H1 (cell line): ENCODE results near the gene BBS5. TPM values are rescaled to one million over a fixed set of nuclear protein-coding genes. Genes with fewer than 3 reads are reported as not detected.

ENCODE experiments used
- CTCF ChIA-PET: fragments of 300-600 bp; sonication (Branson Sonifier 250); formaldehyde crosslinking; loops from one replicate; lab custom pipeline; 2021; ENCODE audit not compliant: partially characterized antibody; lab: Charles Lee
- POLR2A ChIA-PET: fragments of 300-600 bp; sonication (Branson Sonifier 250); formaldehyde crosslinking; loops from one replicate; lab custom pipeline; 2021; ENCODE audit warnings: inconsistent platforms; ENCODE audit not compliant: partially characterized antibody; lab: Charles Lee
- DNase-seq, 2 experiments: peaks; one replicate each; pipeline versions ENCODE4 v3.0.0 to v3.0.0-alpha.2; 2010 to 2022; ENCODE audit warnings: low spot score in 2 of 2, low read depth in 1 of 2, mixed read lengths in 1 of 2
- FAIRE-seq: peaks from 2 replicates; lab custom pipeline; 2011; peaks lifted over from hg19 to GRCh38; lab: Jason Lieb, UNC
- H2AFZ ChIP-seq: 2 replicates; pipeline ENCODE4 v1.8.1; 2012; ENCODE audit warnings: low read length, inconsistent platforms
- H2AK5ac ChIP-seq: 2 replicates; pipeline ENCODE4 v1.6.1; 2013; ENCODE audit warnings: low read depth, low read length
- H2BK120ac ChIP-seq: replicated peaks from 2 replicates; pipeline ENCODE3; 2013; ENCODE audit warnings: low read depth, low read length, inconsistent platforms
- H2BK12ac ChIP-seq: 2 replicates; pipeline ENCODE4 v1.6.1; 2013; ENCODE audit warnings: low read depth, low read length
- H2BK15ac ChIP-seq: 2 replicates; pipeline ENCODE4 v1.6.1; 2013; ENCODE audit warnings: low read length
- H2BK20ac ChIP-seq: 2 replicates; pipeline ENCODE4 v1.6.1; 2013; ENCODE audit warnings: low read length
- H2BK5ac ChIP-seq: 2 replicates; pipeline ENCODE4 v1.6.1; 2013; ENCODE audit warnings: low read depth, low read length
- H3K14ac ChIP-seq: 2 replicates; pipeline ENCODE4 v1.6.1; 2013; ENCODE audit warnings: inconsistent platforms; ENCODE audit not compliant: insufficient read length
- H3K18ac ChIP-seq: 2 replicates; pipeline ENCODE4 v1.6.1; 2013; ENCODE audit warnings: low read length; ENCODE audit errors: extremely low read depth
- H3K23ac ChIP-seq: 2 replicates; pipeline ENCODE4 v1.6.1; 2013; ENCODE audit warnings: inconsistent platforms; ENCODE audit not compliant: insufficient read length
- H3K23me2 ChIP-seq: 2 replicates; pipeline ENCODE4 v1.6.1; 2013; ENCODE audit warnings: low read depth, low read length
- H3K27ac ChIP-seq: 2 replicates; pipeline ENCODE4 v1.6.1; 2011; ENCODE audit warnings: low read depth, low read length, inconsistent platforms
- H3K27me3 ChIP-seq, 4 experiments: replicated peaks in 1 of 4; 1 replicate in 1 of 4; 2 replicates in 3 of 4; pipeline versions ENCODE4 v1.6.1 to v1.8.1; 2011 to 2013; ENCODE audit warnings: low read length in 3 of 4, mild to moderate bottlenecking in 3 of 4, inconsistent platforms in 2 of 4, mixed read lengths in 2 of 4, moderate library complexity in 1 of 4; ENCODE audit not compliant: control insufficient read depth in 3 of 4, insufficient read depth in 3 of 4; ENCODE audit errors: extremely low read depth in 1 of 4
- H3K36me3 ChIP-seq, 4 experiments: 2 replicates each; pipeline versions ENCODE4 v1.6.1 to v1.8.1; 2011 to 2013; ENCODE audit warnings: mild to moderate bottlenecking in 4 of 4, low read length in 3 of 4, moderate library complexity in 2 of 4, control low read depth in 1 of 4, inconsistent platforms in 1 of 4; ENCODE audit not compliant: insufficient read depth in 4 of 4, control insufficient read depth in 2 of 4
- H3K4ac ChIP-seq: replicated peaks from 2 replicates; pipeline ENCODE3; 2013; ENCODE audit warnings: low read length, low read depth, mixed read lengths, inconsistent platforms; ENCODE audit not compliant: insufficient read length
- H3K4me1 ChIP-seq, 4 experiments: replicated peaks in 1 of 4; 1 replicate in 1 of 4; 2 replicates in 3 of 4; pipeline versions ENCODE4 v1.6.1 to v1.8.1; 2011 to 2013; ENCODE audit warnings: low read length in 3 of 4, inconsistent platforms in 2 of 4, mixed read lengths in 1 of 4; ENCODE audit not compliant: insufficient read depth in 4 of 4, control insufficient read depth in 3 of 4
- H3K4me2 ChIP-seq, 2 experiments: 2 replicates each; pipeline versions ENCODE4 v1.6.1 to v1.8.1; 2011 to 2013; ENCODE audit warnings: low read depth in 2 of 2, low read length in 2 of 2, control low read depth in 1 of 2, inconsistent platforms in 1 of 2, mild to moderate bottlenecking in 1 of 2; ENCODE audit not compliant: insufficient read depth in 1 of 2
- H3K4me3 ChIP-seq, 4 experiments: fragments of 200-600, 300-600 bp in 1 of 4; sonication (generic), shearing (Covaris generic), sonication (Bioruptor Twin) in 1 of 4; 2 replicates each; pipeline versions ENCODE4 v1.5.1 to v1.8.1; 2011 to 2016; ENCODE audit warnings: low read length in 4 of 4, low read depth in 3 of 4, control low read depth in 2 of 4, inconsistent platforms in 2 of 4, mild to moderate bottlenecking in 2 of 4, mixed read lengths in 1 of 4, moderate library complexity in 1 of 4; ENCODE audit not compliant: insufficient read depth in 2 of 4; ENCODE audit errors: extremely low read depth in 1 of 4
- H3K56ac ChIP-seq: replicated peaks from 2 replicates; pipeline ENCODE3; 2013; ENCODE audit warnings: low read depth, mild to moderate bottlenecking, mixed read lengths, low read length, inconsistent platforms; ENCODE audit not compliant: insufficient read length
- H3K79me1 ChIP-seq: 2 replicates; pipeline ENCODE4 v1.6.1; 2013; ENCODE audit warnings: low read depth, low read length, control low read depth
- H3K79me2 ChIP-seq, 2 experiments: 2 replicates each; pipeline versions ENCODE4 v1.6.1 to v1.8.1; 2012 to 2013; ENCODE audit warnings: low read length in 2 of 2, mild to moderate bottlenecking in 2 of 2, inconsistent platforms in 1 of 2; ENCODE audit not compliant: insufficient read depth in 2 of 2, control insufficient read depth in 1 of 2
- H3K9ac ChIP-seq, 4 experiments: replicated peaks in 1 of 4; 1 replicate in 1 of 4; 2 replicates in 3 of 4; pipeline versions ENCODE4 v1.6.1 to v1.8.1; 2011 to 2013; ENCODE audit warnings: low read depth in 3 of 4, low read length in 3 of 4, control low read depth in 2 of 4, mild to moderate bottlenecking in 2 of 4, moderate library complexity in 2 of 4, inconsistent platforms in 1 of 4; ENCODE audit errors: extremely low read depth in 1 of 4
- H3K9me3 ChIP-seq, 2 experiments: 2 replicates each; pipeline versions ENCODE4 v1.6.1 to v1.8.1; 2012 to 2013; ENCODE audit warnings: mild to moderate bottlenecking in 2 of 2, moderate library complexity in 2 of 2, control low read depth in 1 of 2, inconsistent platforms in 1 of 2, low read depth in 1 of 2, low read length in 1 of 2, mixed read lengths in 1 of 2; ENCODE audit not compliant: insufficient read depth in 2 of 2
- H4K20me1 ChIP-seq, 2 experiments: replicated peaks in 1 of 2; 2 replicates each; pipeline versions ENCODE3 to v1.8.1; 2011 to 2013; ENCODE audit warnings: inconsistent platforms in 2 of 2, low read length in 2 of 2, mild to moderate bottlenecking in 1 of 2; ENCODE audit not compliant: insufficient read depth in 2 of 2, control insufficient read depth in 1 of 2
- H4K5ac ChIP-seq: 2 replicates; pipeline ENCODE4 v1.6.1; 2013; ENCODE audit warnings: low read length, low read depth, mixed read lengths, inconsistent platforms; ENCODE audit not compliant: insufficient read length
- H4K8ac ChIP-seq: 2 replicates; pipeline ENCODE4 v1.8.0; 2013; ENCODE audit warnings: mild to moderate bottlenecking, moderate library complexity, low read length, inconsistent platforms; ENCODE audit not compliant: insufficient read depth; ENCODE audit errors: extremely low read depth
- H4K91ac ChIP-seq: replicated peaks from 2 replicates; pipeline ENCODE3; 2013; ENCODE audit warnings: low read length, mixed read lengths, inconsistent platforms; ENCODE audit not compliant: insufficient read length
- E2F6 ChIP-seq: IDR thresholded peaks from 2 replicates; pipeline ENCODE4 v1.6.1; 2012; ENCODE audit warnings: inconsistent platforms
- EP300 ChIP-seq, 2 experiments: IDR thresholded peaks; 1 replicate in 1 of 2; 2 replicates in 1 of 2; pipeline ENCODE4 v1.6.1; 2011 to 2012; ENCODE audit warnings: low read depth in 2 of 2, low read length in 2 of 2, mild to moderate bottlenecking in 2 of 2, borderline replicate concordance in 1 of 2, inconsistent platforms in 1 of 2, moderate library complexity in 1 of 2
- JUN ChIP-seq: IDR thresholded peaks from 2 replicates; pipeline ENCODE4 v1.6.1; 2011; ENCODE audit warnings: low read depth, mild to moderate bottlenecking, improper control_type of control experiment, low read length
- PHF8 ChIP-seq: fragments of 200-600 bp; sonication (generic); conservative IDR thresholded peaks from 2 replicates; pipeline ENCODE4 v1.7.1; 2012; ENCODE audit warnings: low read depth, mild to moderate bottlenecking, inconsistent platforms, low read length, moderate library complexity
- RNF2 ChIP-seq: fragments of 200-900, 300-1000 bp; sonication (generic); IDR thresholded peaks from 2 replicates; pipeline ENCODE4 v1.7.1; 2016; ENCODE audit warnings: borderline replicate concordance, low read depth, mild to moderate bottlenecking, antibody characterized with exemption, low read length; ENCODE audit not compliant: poor library complexity, severe bottlenecking; ENCODE audit errors: missing control alignments
- RXRA ChIP-seq: IDR thresholded peaks from 2 replicates; pipeline ENCODE4 v1.6.1; 2011; ENCODE audit warnings: low read depth, mild to moderate bottlenecking, low read length, moderate library complexity; ENCODE audit not compliant: insufficient read depth
- SAP30 ChIP-seq: fragments of 300-600 bp; sonication (generic); IDR thresholded peaks from 2 replicates; pipeline ENCODE4 v1.7.1; 2012; ENCODE audit warnings: low read length, moderate library complexity, mild to moderate bottlenecking, inconsistent platforms; ENCODE audit not compliant: insufficient read depth, insufficient replicate concordance
- SIX5 ChIP-seq: IDR thresholded peaks from 2 replicates; pipeline ENCODE4 v1.6.1; 2011; ENCODE audit warnings: mild to moderate bottlenecking, low read depth, low read length
- SP1 ChIP-seq: IDR thresholded peaks from 2 replicates; pipeline ENCODE4 v1.6.1; 2011; ENCODE audit warnings: low read depth, low read length
- TAF7 ChIP-seq: optimal IDR thresholded peaks from 2 replicates; pipeline ENCODE3; 2011; ENCODE audit warnings: low read depth, mild to moderate bottlenecking, inconsistent platforms, low read length, moderate library complexity, borderline replicate concordance
- TCF12 ChIP-seq: IDR thresholded peaks from 2 replicates; pipeline ENCODE4 v1.6.1; 2011; ENCODE audit warnings: low read depth, mild to moderate bottlenecking, low read length
- TEAD4 ChIP-seq: IDR thresholded peaks from 2 replicates; pipeline ENCODE4 v1.6.1; 2012; ENCODE audit warnings: low read depth, low read length, inconsistent platforms, mixed read lengths
- ZNF274 ChIP-seq: IDR thresholded peaks from 2 replicates; pipeline ENCODE4 v1.7.0; 2012; ENCODE audit warnings: low read length, borderline replicate concordance; ENCODE audit errors: extremely low read depth
- WGBS, 2 experiments: shearing (Covaris generic) in 1 of 2; methylation state at CpG; one replicate each; pipeline versions ENCODE4 v1.1.6 to v1.1.7; 2013 to 2015; ENCODE audit warnings: low lambda C conversion rate in 2 of 2, mixed read lengths in 2 of 2, inconsistent platforms in 1 of 2, low coverage in 1 of 2, missing lambda C conversion rate in 1 of 2; ENCODE audit not compliant: insufficient replicate concordance in 2 of 2, insufficient coverage in 1 of 2, insufficient read length in 1 of 2; ENCODE audit errors: extremely low coverage in 1 of 2, missing lambda C conversion rate in 1 of 2; 5-methylcytosine and 5-hydroxymethylcytosine counted together
- polyA plus RNA-seq, 7 experiments: library from polyadenylated mRNA; depleted of rRNA in 3 of 7; stranded (reverse) in 5 of 7; unstranded in 2 of 7; fragments of >200 nt in 5 of 7; fragments of 200-250 nt in 2 of 7; gene quantifications; 1 replicate in 5 of 7; 2 replicates in 1 of 7; 4 replicates in 1 of 7; pipeline versions ENCODE4 v1.2.1 to v1.2.3, GENCODE V29; 2011 to 2013; ENCODE audit warnings: missing spikeins in 2 of 7, mixed read lengths in 2 of 7
- total RNA-seq: library from RNA; stranded (reverse); fragmentation: NEBNext Ultra II Directional; extraction: Animal tissue kit (Norgen Biotek cat#: 25700); gene quantifications from 2 replicates; pipeline ENCODE4 v1.2.1, GENCODE V29; 2021

The BBS5 gene
- total and polyA plus RNA-seq, 2 of the 8 experiments (the other 6 are each of a cell fraction or from before 2014, with no cell fraction given), result 0.20 to 0.36 TPM

- H2BK12ac ChIP-seq, result no peak overlapping the region
- WGBS, 2 experiments, result 86% methylated on average over 2 of the region's 2 CpGs; no CpG with 5 or more reads in 1 of the 2 experiments
- H2BK120ac ChIP-seq, result no peak overlapping the region
- no peaks in the 10 kb centered on the region for H3K79me2 ChIP-seq
- no peak overlapping the region for H3K27ac ChIP-seq
- H2BK15ac ChIP-seq, result no peak overlapping the region
- H2AK5ac ChIP-seq, result no peak overlapping the region
- DNase-seq (no peak), FAIRE-seq (no peak)
- no peak overlapping the region for H3K56ac ChIP-seq
- H3K4me2 ChIP-seq, result no peak overlapping the region
- no peak overlapping the region for H3K4me3 ChIP-seq
- H4K20me1 ChIP-seq, result no peaks in the 10 kb centered on the region
- no peaks in the 10 kb centered on the region for H3K4me1 ChIP-seq
- no peaks in the 10 kb centered on the region for H3K27me3 ChIP-seq
- H3K9ac ChIP-seq, result peak overlapping the region in 1 of 4 experiments; percentile 34; a peak in 1 of 7 replicates
- H4K91ac ChIP-seq, result no peak overlapping the region
- H3K4ac ChIP-seq, result no peak overlapping the region
- H3K79me1 ChIP-seq, result no peaks in the 10 kb centered on the region
- no peaks in the 10 kb centered on the region for H3K9me3 ChIP-seq
- H3K36me3 ChIP-seq, result peaks cover 0 to 8% (median 1%) of the 10 kb centered on the region in 4 experiments; a peak in 3 of 8 replicates
- no peaks in the 10 kb centered on the region for H3K23me2 ChIP-seq
- H4K8ac ChIP-seq, result no peak overlapping the region
- ChIA-PET CTCF (interaction anchor here (1.3 to 1.6 kb wide), 2 partner anchors 8 to 11 kb away, joined by 3 read pairs; no protein-coding TSS in a partner anchor), POLR2A (no interaction called here)
- H3K23ac ChIP-seq, result no peak overlapping the region
- H3K14ac ChIP-seq, result no peak overlapping the region
- no peak overlapping the region for H2BK20ac ChIP-seq
- no peak overlapping the region for H3K18ac ChIP-seq
- no peak overlapping the region for H4K5ac ChIP-seq
- no peak overlapping the region for H2AFZ ChIP-seq
- no peak overlapping the region for H2BK5ac ChIP-seq
- TF ChIP-seq SP1, result no peak
- no peak for TF ChIP-seq SAP30
- no peak for TF ChIP-seq TEAD4
- no peak for TF ChIP-seq TCF12
- TF ChIP-seq JUN, result no peak
- no peak for TF ChIP-seq RNF2
- TF ChIP-seq EP300 (IDR thresholded peaks at IDR 0.05; ENCODE audit: borderline replicate concordance in 1 of 2, low read depth in 2 of 2, low read length in 2 of 2), result no peak
- TF ChIP-seq RXRA, result no peak
- no peak for TF ChIP-seq PHF8
- no peak for TF ChIP-seq E2F6
- no peak for TF ChIP-seq ZNF274
- TF ChIP-seq SIX5, result no peak
- no peak for TF ChIP-seq TAF7
Measured at GRCh38 chr2:169525434-169525833, 46.1 kb downstream of the BBS5 start.
